BJ (cell line): ENCODE data around the gene ZBTB39. TPM values are rescaled to one million over a fixed set of nuclear protein-coding genes. Genes with fewer than 3 reads are reported as not detected.
"Not testable (repeated sequence)": the region's sequence is repeated elsewhere in the genome, so short reads cannot be mapped to it uniquely, and the experiment has no call there.

Source experiments
- CTCF ChIA-PET: fragments of 350-600 bp; formaldehyde crosslinking; extraction: SDS; loops from one replicate; lab custom pipeline; 2021; ENCODE audit warnings: antibody characterized with exemption, inconsistent platforms; lab: Yijun Ruan, JAX
- POLR2A ChIA-PET: fragments of 300-600 bp; sonication (Branson Sonifier 250); formaldehyde crosslinking; extraction: SDS; loops from one replicate; lab custom pipeline; 2021; ENCODE audit warnings: antibody characterized with exemption; lab: Charles Lee
- DNase-seq: peaks from one replicate; pipeline ENCODE4 v3.0.0-alpha.2; 2011; ENCODE audit warnings: low read depth
- H3K27me3 ChIP-seq: 2 replicates; pipeline ENCODE4 v1.6.0; 2011; ENCODE audit warnings: low read length; ENCODE audit not compliant: control insufficient read depth, insufficient read depth
- H3K36me3 ChIP-seq: 2 replicates; pipeline ENCODE4 v1.5.1; 2011; ENCODE audit warnings: low read length; ENCODE audit not compliant: control insufficient read depth, insufficient read depth
- H3K4me3 ChIP-seq: 2 replicates; pipeline ENCODE4 v1.5.1; 2011; ENCODE audit warnings: low read depth, mild to moderate bottlenecking, control low read depth, low read length
- polyA plus RNA-seq: library from polyadenylated mRNA; depleted of rRNA; stranded (reverse); fragments of >200 nt; gene quantifications from 2 replicates; pipeline ENCODE4 v1.2.3, GENCODE V29; 2011
- TF ChIP-seq, protein P1 (sequence below): IDR thresholded peaks from 2 replicates; pipeline ENCODE4 v1.5.1; 2011; ENCODE audit warnings: low read depth, mild to moderate bottlenecking, control low read depth, inconsistent platforms, low read length, moderate library complexity; ENCODE audit not compliant: insufficient read depth

The ZBTB39 gene
- polyA plus RNA-seq, 1 experiment, result 4.2 TPM

DNA sequence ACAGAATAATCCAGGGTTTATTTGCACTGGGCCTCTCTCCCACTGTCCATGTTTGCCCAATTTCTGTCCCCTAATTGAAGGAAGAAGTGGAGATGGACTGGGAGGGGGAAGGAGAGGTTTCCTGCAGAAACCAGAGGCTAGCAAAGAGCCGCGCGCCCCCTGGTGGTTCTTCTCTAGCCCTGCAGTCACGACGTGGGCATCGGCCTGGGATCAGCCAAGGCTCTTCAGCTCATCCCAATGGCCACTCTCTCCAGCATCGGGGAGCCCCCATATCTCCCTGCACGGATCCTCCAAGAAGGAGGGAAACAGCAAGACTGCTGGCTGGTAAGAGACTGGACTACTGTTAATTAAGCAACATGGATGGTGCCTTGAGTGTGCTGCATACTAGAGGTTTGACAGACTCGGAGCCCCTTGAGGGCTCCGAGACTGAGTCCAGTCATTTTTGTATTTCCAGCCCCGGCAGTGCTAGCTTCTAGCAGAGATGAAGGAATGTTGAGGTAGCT, 18.7 kb downstream of the ZBTB39 start:
- POLR2A ChIA-PET, result no interaction called here

DNA sequence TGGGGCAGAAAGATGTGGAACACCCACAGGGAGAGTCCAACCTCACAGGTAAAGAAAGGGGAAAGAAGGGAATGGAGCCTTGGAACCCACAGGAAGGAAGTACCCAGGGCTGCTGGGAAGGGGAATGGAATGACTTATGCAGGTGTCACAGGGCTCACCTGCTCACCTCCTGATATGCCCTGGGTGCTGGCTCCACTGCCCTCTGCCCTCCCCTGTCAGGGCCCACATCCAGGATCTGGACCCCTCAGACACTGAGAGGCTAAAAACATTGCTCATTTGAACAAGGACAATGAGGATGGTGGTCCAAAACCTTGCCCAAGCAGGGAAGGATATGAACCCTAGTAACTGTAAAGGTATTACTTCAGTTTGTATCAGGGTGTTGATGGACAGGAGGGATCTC, 19.3 kb downstream of the ZBTB39 start:
- H3K36me3 ChIP-seq, result no peaks in the 10 kb centered on the region
- no peaks in the 10 kb centered on the region for H3K27me3 ChIP-seq
- ChIA-PET POLR2A (no interaction called here), CTCF (interaction anchor here (0.7 to 4.9 kb wide), 19 partner anchors 8 to 262 kb away, joined by 3 to 62 read pairs (median 4); partner anchors contain the start of genes HSD17B6 and NACA)
- no peak for DNase-seq
- TF ChIP-seq, protein P1, sequence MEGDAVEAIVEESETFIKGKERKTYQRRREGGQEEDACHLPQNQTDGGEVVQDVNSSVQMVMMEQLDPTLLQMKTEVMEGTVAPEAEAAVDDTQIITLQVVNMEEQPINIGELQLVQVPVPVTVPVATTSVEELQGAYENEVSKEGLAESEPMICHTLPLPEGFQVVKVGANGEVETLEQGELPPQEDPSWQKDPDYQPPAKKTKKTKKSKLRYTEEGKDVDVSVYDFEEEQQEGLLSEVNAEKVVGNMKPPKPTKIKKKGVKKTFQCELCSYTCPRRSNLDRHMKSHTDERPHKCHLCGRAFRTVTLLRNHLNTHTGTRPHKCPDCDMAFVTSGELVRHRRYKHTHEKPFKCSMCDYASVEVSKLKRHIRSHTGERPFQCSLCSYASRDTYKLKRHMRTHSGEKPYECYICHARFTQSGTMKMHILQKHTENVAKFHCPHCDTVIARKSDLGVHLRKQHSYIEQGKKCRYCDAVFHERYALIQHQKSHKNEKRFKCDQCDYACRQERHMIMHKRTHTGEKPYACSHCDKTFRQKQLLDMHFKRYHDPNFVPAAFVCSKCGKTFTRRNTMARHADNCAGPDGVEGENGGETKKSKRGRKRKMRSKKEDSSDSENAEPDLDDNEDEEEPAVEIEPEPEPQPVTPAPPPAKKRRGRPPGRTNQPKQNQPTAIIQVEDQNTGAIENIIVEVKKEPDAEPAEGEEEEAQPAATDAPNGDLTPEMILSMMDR, result no peak
- H3K4me3 ChIP-seq, result no peak overlapping the region

More for the DNA sequence above, 18.7 kb downstream of the ZBTB39 start:
- CTCF ChIA-PET, result interaction anchor here (0.6 to 4.9 kb wide), 29 partner anchors 9 to 333 kb away, joined by 3 to 62 read pairs (median 4); partner anchors contain the start of genes HSD17B6, NACA and PRIM1
- TF ChIP-seq, protein P1, result peak; percentile 97
- no peaks in the 10 kb centered on the region for H3K27me3 ChIP-seq
- DNase-seq, result no peak
- H3K36me3 ChIP-seq, result no peaks in the 10 kb centered on the region
- H3K4me3 ChIP-seq, result no peak overlapping the region

DNA sequence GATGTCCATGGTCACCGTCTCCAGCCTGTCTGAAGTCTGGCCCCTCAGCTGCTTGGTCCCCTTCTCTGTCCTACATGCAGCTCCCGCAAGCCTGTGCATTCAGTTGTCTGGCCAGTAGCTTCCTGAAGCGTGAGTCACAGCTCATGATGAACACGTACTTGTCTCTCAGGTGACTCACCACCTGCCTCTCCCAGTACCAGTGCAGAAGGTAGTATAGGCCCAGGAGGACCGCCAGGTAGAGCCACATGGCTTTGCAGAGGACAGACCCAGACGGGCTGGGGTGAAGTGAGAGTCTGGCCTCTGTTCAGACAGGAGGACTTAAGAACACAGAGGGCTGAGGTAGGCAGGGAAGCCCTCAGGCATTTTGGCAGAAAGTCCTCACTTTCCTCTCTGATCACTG, 20.6 kb downstream of the ZBTB39 start:
- H3K4me3 ChIP-seq, POLR2A ChIA-PET, DNase-seq, H3K36me3 ChIP-seq, H3K27me3 ChIP-seq: not testable (repeated sequence)
- CTCF ChIA-PET, result interaction anchor here (0.7 to 4.9 kb wide), 9 partner anchors 10 to 234 kb away, joined by 3 to 62 read pairs (median 7); partner anchors contain the start of genes HSD17B6 and PRIM1

DNA sequence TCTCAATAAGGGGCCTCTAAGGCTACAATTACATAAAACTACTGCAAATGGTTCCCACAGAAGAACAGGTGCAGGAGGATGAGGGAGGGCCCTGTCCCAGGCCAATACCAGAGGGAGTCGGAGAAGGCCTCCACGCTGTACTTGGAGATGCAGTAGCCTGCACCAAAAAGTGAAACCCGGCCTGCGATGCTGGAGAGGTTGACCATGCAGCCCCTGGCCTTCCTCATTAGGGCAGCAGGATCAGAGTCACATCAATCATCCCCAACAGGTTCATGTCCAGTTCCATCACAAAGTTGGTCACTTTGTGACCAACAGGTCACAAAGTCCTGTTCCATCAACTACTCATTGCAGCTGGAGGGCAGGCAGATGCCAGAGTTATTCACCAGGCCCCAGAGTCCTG, 23.0 kb downstream of the ZBTB39 start:
- ChIA-PET POLR2A (no interaction called here), CTCF (interaction anchor here (0.6 kb wide), 1 partner anchor 133 kb away, joined by 3 read pairs; no protein-coding TSS in a partner anchor)
- H3K4me3 ChIP-seq, result no peak overlapping the region
- no peaks in the 10 kb centered on the region for H3K27me3 ChIP-seq
- DNase-seq, result no peak
- TF ChIP-seq, protein P1, result no peak
- H3K36me3 ChIP-seq, result no peaks in the 10 kb centered on the region

DNA sequence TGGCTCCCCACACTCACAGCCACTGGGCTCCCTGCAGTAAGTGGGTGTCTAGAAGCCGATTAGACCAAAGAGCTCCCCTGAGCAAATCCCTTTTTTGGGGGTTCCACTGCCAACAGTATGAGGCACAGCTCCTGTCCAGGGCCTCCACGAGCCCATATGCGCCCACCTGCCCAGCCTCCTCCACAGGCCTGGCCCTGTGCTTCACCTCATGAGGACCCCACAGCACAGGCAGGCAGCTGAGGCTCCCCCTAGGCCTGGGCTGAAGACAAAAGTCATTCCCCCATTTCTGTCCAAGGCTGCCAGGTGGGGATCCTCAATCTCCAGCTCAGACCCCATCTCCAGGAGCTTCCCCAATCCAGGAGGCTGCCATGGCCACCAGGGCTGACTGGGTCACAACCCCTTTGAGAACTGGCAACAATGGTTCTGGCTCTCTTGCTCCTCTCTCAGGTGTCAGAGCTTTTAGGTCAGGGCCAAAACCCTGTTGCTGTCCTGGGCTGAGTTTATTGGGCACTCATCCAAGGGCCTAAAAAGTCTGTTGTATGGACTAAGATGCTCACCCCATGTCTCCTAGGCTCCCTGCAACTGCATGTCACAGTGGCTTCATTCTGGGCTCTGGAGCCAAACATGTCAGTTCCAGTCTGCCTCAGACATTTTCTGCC, 23.6 kb downstream of the ZBTB39 start:
- H3K4me3 ChIP-seq, H3K36me3 ChIP-seq, DNase-seq, H3K27me3 ChIP-seq, CTCF ChIA-PET, POLR2A ChIA-PET: not testable (repeated sequence)

DNA sequence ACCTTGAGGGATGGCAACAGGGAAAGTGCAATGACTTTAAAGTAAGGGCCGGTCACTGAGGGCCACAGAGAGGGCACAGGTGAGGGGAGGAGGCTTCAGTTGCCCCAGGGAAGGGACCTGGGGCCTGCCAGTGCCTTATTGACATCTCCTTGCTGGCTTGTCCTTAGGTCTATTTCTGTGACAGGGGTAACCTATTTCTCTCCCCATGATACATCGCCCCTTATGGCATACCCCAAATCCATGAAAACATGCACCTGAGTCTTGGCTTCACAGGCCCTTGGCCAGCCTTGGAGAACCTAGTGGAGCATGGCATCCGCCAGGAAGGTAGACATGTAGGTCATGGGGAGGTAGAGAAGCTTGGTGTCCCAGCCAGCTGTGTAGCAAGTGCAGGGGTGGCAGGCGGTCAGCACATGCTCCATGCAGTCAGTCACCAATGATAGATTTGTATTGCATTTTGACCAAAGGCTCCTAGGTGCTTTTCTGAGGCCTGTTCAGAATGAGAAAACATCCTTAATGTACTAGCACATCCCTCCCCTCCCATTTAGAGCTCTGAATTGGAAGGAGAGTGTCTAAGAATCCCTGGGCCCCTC, 25.3 kb downstream of the ZBTB39 start:
- POLR2A ChIA-PET, result no interaction called here
- DNase-seq, result no peak

More for the DNA sequence above, 25.3 kb downstream of the ZBTB39 start:
- CTCF ChIA-PET, result interaction anchor here (0.6 kb wide), 1 partner anchor 20 kb away, joined by 3 read pairs; no protein-coding TSS in a partner anchor
- TF ChIP-seq, protein P1, result no peak
- no peaks in the 10 kb centered on the region for H3K27me3 ChIP-seq
- no peaks in the 10 kb centered on the region for H3K36me3 ChIP-seq
- H3K4me3 ChIP-seq, result no peak overlapping the region
